ENCODE data around the gene COL19A1.
"Not testable (repeated sequence)": the region's sequence is repeated elsewhere in the genome, so short reads cannot be mapped to it uniquely, and the experiment has no call there.

COL19A1 gene

GRCh38 chr6:69880601-69881000, 14.2 kb downstream of the COL19A1 start:
- H3K4me3 ChIP-seq (ENCODE audit: insufficient read depth, low read depth, low read length, poor library complexity, severe bottlenecking): no peak overlapping the region
- no peaks in the 10 kb centered on the region for H3K36me3 ChIP-seq (ENCODE audit: control insufficient read depth, insufficient read depth, low read length)
- H3K9me3 ChIP-seq (ENCODE audit: control insufficient read depth, low read length): no peaks in the 10 kb centered on the region
- peaks cover 6% of the 10 kb centered on the region for H3K27me3 ChIP-seq (replicated peaks; ENCODE audit: control insufficient read depth, insufficient read depth, low read length, poor library complexity, severe bottlenecking)
- DNase-seq: no peak
- H3K4me1 ChIP-seq (ENCODE audit: control insufficient read depth, insufficient read depth, low read length, poor library complexity, severe bottlenecking): no peaks in the 10 kb centered on the region
- H3K27ac ChIP-seq (ENCODE audit: insufficient read depth, low read length, poor library complexity, severe bottlenecking): no peak overlapping the region

DNA sequence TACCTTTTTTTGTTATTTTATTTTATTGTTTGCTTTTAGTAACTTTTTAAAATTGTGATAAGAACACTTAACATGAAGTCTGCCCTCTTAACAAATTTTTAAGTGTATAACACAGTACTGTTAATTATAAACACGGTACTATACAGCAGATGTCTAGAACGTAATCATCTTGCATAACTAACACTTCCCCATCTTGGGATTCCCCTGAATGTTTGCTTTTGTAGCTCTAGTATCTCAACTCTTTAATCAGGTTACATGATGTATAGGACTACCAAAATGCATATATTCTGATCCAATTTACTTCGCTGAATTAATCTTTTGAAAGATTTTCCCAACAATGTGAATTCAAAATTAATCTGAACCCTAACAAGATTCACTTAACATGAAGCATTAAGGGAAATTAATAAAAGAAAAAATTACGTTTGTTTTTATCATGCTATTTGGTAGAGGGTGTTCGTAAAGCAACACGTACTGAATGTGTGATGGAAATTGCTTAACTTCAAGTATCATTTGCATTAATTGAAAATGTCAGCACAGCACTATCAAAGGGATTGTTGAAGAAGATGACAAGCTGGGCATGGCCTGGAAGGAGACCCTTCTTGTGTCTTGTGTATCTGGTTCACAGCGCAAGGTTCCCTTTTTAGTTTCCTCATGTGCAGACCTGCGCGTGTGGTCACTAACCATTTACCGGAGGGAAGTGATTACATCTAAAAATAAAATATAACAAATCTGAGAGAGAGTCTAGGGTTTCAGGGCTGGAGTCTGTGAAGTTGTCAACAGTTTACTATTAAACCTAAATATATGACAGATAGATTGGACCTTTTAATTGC, 15.2 kb downstream of the COL19A1 start:
- Histone ChIP-seq H3K4me1 (ENCODE audit: control insufficient read depth, insufficient read depth, low read length, poor library complexity, severe bottlenecking) (no peaks in the 10 kb centered on the region), H3K36me3 (ENCODE audit: control insufficient read depth, insufficient read depth, low read length) (no peaks in the 10 kb centered on the region), H3K27ac (ENCODE audit: insufficient read depth, low read length, poor library complexity, severe bottlenecking) (no peak overlapping the region), H3K4me3 (ENCODE audit: insufficient read depth, low read depth, low read length, poor library complexity, severe bottlenecking) (no peak overlapping the region), H3K9me3 (ENCODE audit: control insufficient read depth, low read length) (no peaks in the 10 kb centered on the region), H3K27me3 (replicated peaks; ENCODE audit: control insufficient read depth, insufficient read depth, low read length, poor library complexity, severe bottlenecking) (peaks cover 6% of the 10 kb centered on the region)
- no peak for DNase-seq

DNA sequence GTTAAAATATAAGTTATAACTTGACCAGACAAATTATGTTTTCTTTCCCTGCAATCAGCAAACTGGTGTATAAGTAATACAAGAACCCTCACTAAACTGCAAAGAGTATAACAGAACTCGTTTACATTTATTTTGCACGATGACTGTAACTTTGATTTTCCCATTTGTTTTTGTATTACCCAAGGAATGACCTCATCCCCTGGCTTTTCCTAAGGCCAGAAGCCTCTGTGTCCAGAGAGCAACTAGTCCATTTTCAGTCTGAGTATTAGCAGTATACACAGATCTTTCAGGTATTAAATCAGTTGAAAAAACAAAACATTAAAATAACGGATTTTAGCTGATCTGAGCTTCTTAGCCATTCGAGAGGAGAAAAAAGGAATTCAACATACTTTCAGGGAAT, 17.2 kb downstream of the COL19A1 start:
- Histone ChIP-seq H3K4me1 (ENCODE audit: control insufficient read depth, insufficient read depth, low read length, poor library complexity, severe bottlenecking) (no peaks in the 10 kb centered on the region), H3K4me3 (ENCODE audit: insufficient read depth, low read depth, low read length, poor library complexity, severe bottlenecking) (no peak overlapping the region), H3K27me3 (replicated peaks; ENCODE audit: control insufficient read depth, insufficient read depth, low read length, poor library complexity, severe bottlenecking) (peaks cover 6% of the 10 kb centered on the region), H3K9me3 (ENCODE audit: control insufficient read depth, low read length) (no peaks in the 10 kb centered on the region), H3K27ac (ENCODE audit: insufficient read depth, low read length, poor library complexity, severe bottlenecking) (no peak overlapping the region), H3K36me3 (ENCODE audit: control insufficient read depth, insufficient read depth, low read length) (no peaks in the 10 kb centered on the region)
- DNase-seq: no peak

DNA sequence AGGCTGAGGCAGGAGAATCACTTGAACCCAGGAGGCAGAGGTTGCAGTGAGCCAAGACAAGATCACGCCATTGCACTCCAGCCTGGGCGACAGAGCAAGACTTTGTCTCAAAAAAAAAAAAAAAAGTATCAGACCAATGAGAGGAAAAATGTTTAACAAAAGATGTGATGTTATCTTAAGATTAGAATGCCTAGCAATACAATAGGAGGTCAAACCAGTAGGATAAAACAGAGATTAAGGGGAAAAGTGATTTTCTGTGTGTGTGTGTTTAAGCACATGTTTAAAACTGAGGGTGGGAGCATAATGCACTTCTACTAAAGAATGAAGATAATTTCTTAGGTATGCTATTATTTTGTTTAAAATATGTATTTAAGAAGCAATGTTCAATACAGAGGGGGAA, 17.9 kb downstream of the COL19A1 start:
- no peak for DNase-seq
- no peak overlapping the region for H3K4me3 ChIP-seq (ENCODE audit: insufficient read depth, low read depth, low read length, poor library complexity, severe bottlenecking)
- H3K9me3 ChIP-seq (ENCODE audit: control insufficient read depth, low read length): no peaks in the 10 kb centered on the region
- no peak overlapping the region for H3K27ac ChIP-seq (ENCODE audit: insufficient read depth, low read length, poor library complexity, severe bottlenecking)
- peaks cover 6% of the 10 kb centered on the region for H3K27me3 ChIP-seq (replicated peaks; ENCODE audit: control insufficient read depth, insufficient read depth, low read length, poor library complexity, severe bottlenecking)
- H3K4me1 ChIP-seq (ENCODE audit: control insufficient read depth, insufficient read depth, low read length, poor library complexity, severe bottlenecking): no peaks in the 10 kb centered on the region
- H3K36me3 ChIP-seq (ENCODE audit: control insufficient read depth, insufficient read depth, low read length): no peaks in the 10 kb centered on the region

- Histone ChIP-seq H3K27ac (ENCODE audit: insufficient read depth, low read length, poor library complexity, severe bottlenecking) (no peak overlapping the region), H3K36me3 (ENCODE audit: control insufficient read depth, insufficient read depth, low read length) (no peaks in the 10 kb centered on the region), H3K4me3 (ENCODE audit: insufficient read depth, low read depth, low read length, poor library complexity, severe bottlenecking) (no peak overlapping the region), H3K4me1 (ENCODE audit: control insufficient read depth, insufficient read depth, low read length, poor library complexity, severe bottlenecking) (no peaks in the 10 kb centered on the region), H3K27me3 (replicated peaks; ENCODE audit: control insufficient read depth, insufficient read depth, low read length, poor library complexity, severe bottlenecking) (peaks cover 3% of the 10 kb centered on the region), H3K9me3 (ENCODE audit: control insufficient read depth, low read length) (no peaks in the 10 kb centered on the region)
- no peak for DNase-seq
These were observed 20.7 kb downstream of the COL19A1 start for GRCh38 chr6:69887026-69887425.

- Histone ChIP-seq H3K27me3 (replicated peaks; ENCODE audit: control insufficient read depth, insufficient read depth, low read length, poor library complexity, severe bottlenecking) (no peaks in the 10 kb centered on the region), H3K36me3 (ENCODE audit: control insufficient read depth, insufficient read depth, low read length) (no peaks in the 10 kb centered on the region), H3K9me3 (ENCODE audit: control insufficient read depth, low read length) (no peaks in the 10 kb centered on the region), H3K27ac (ENCODE audit: insufficient read depth, low read length, poor library complexity, severe bottlenecking) (no peak overlapping the region), H3K4me1 (ENCODE audit: control insufficient read depth, insufficient read depth, low read length, poor library complexity, severe bottlenecking) (no peaks in the 10 kb centered on the region), H3K4me3 (ENCODE audit: insufficient read depth, low read depth, low read length, poor library complexity, severe bottlenecking) (no peak overlapping the region)
- no peak for DNase-seq
These were observed 21.5 kb downstream of the COL19A1 start for GRCh38 chr6:69887714-69888345.

GRCh38 chr6:69888482-69889233, 22.3 kb downstream of the COL19A1 start:
- no peak overlapping the region for H3K27ac ChIP-seq (ENCODE audit: insufficient read depth, low read length, poor library complexity, severe bottlenecking)
- no peak for DNase-seq
- H3K4me1 ChIP-seq (ENCODE audit: control insufficient read depth, insufficient read depth, low read length, poor library complexity, severe bottlenecking): no peaks in the 10 kb centered on the region
- no peaks in the 10 kb centered on the region for H3K36me3 ChIP-seq (ENCODE audit: control insufficient read depth, insufficient read depth, low read length)
- H3K4me3 ChIP-seq (ENCODE audit: insufficient read depth, low read depth, low read length, poor library complexity, severe bottlenecking): no peak overlapping the region
- H3K27me3 ChIP-seq (replicated peaks; ENCODE audit: control insufficient read depth, insufficient read depth, low read length, poor library complexity, severe bottlenecking): no peaks in the 10 kb centered on the region
- no peaks in the 10 kb centered on the region for H3K9me3 ChIP-seq (ENCODE audit: control insufficient read depth, low read length)

GRCh38 chr6:69889234-69889974, 23.0 kb downstream of the COL19A1 start:
- not testable (repeated sequence) for H3K4me1 ChIP-seq (ENCODE audit: control insufficient read depth, insufficient read depth, low read length, poor library complexity, severe bottlenecking); H3K27ac ChIP-seq (ENCODE audit: insufficient read depth, low read length, poor library complexity, severe bottlenecking); H3K36me3 ChIP-seq (ENCODE audit: control insufficient read depth, insufficient read depth, low read length); H3K9me3 ChIP-seq (ENCODE audit: control insufficient read depth, low read length); DNase-seq; H3K4me3 ChIP-seq (ENCODE audit: insufficient read depth, low read depth, low read length, poor library complexity, severe bottlenecking); H3K27me3 ChIP-seq (replicated peaks; ENCODE audit: control insufficient read depth, insufficient read depth, low read length, poor library complexity, severe bottlenecking)

- H3K4me3 ChIP-seq (ENCODE audit: insufficient read depth, low read depth, low read length, poor library complexity, severe bottlenecking); H3K27me3 ChIP-seq (replicated peaks; ENCODE audit: control insufficient read depth, insufficient read depth, low read length, poor library complexity, severe bottlenecking); H3K4me1 ChIP-seq (ENCODE audit: control insufficient read depth, insufficient read depth, low read length, poor library complexity, severe bottlenecking); H3K36me3 ChIP-seq (ENCODE audit: control insufficient read depth, insufficient read depth, low read length); H3K9me3 ChIP-seq (ENCODE audit: control insufficient read depth, low read length); H3K27ac ChIP-seq (ENCODE audit: insufficient read depth, low read length, poor library complexity, severe bottlenecking); DNase-seq: not testable (repeated sequence)
These were observed 26.2 kb downstream of the COL19A1 start for GRCh38 chr6:69892561-69892960.
